Endometrial microvascular endothelial cells (primary cell): Measurements from ENCODE around the gene SLC29A3. TPM values are rescaled to one million over a fixed set of nuclear protein-coding genes. Genes with fewer than 3 reads are reported as not detected.

Experiments
- in situ Hi-C: cut with HindIII; loops from 2 replicates; pipeline ENCODE4 v1.10.0; 2017; ENCODE audit warnings: low sequenced_read_pairs, low pct_unique_long_range_greater_than_20kb; ENCODE audit errors: inconsistent ontology term
- total RNA-seq: library from RNA; depleted of rRNA; stranded (reverse); fragments of >200 nt; gene quantifications from one replicate; pipeline ENCODE4 v1.2.3, GENCODE V29; 2015; ENCODE audit errors: inconsistent ontology term

The SLC29A3 gene
- total RNA-seq, 1 donor from 2014 or later: 2.1 TPM

DNA sequence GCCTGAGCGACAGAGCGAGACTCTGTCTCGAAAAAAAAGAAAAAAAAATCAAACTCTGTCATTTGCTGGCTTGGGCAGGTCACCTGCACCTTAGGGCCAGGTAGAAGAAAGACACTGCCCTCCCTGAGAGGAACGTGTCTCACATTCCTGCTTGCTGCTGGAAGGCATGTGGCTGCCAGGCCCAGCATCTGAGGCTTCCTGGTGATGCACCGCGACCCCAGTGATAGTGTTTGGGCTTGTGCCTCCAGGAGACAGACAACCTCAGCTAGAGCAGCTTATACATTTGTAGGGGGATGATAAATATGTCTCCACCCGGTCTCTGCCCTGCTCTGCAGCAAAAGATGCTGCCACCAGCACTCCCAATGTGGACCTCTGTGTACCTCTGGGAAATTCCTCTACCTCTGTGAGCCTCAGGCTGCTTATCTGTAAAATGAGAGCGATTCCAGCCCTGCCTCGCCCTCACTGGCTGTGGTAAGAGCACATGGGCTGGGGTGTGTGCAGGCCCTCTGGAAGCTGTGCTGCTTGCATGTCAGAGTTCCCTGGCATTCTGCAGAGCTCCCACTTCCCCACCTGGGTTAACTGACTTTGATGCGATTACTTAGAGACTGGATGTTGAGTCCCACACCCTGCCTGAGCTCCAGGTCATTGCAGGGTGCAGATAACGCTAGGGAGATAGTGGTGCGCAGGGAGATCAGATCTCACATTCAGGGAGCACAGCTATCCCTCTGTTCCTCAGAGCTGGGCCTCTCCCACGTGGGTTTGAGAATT lies 19.9 kb downstream of the SLC29A3 start:
- in situ Hi-C loops: no loop called here

DNA sequence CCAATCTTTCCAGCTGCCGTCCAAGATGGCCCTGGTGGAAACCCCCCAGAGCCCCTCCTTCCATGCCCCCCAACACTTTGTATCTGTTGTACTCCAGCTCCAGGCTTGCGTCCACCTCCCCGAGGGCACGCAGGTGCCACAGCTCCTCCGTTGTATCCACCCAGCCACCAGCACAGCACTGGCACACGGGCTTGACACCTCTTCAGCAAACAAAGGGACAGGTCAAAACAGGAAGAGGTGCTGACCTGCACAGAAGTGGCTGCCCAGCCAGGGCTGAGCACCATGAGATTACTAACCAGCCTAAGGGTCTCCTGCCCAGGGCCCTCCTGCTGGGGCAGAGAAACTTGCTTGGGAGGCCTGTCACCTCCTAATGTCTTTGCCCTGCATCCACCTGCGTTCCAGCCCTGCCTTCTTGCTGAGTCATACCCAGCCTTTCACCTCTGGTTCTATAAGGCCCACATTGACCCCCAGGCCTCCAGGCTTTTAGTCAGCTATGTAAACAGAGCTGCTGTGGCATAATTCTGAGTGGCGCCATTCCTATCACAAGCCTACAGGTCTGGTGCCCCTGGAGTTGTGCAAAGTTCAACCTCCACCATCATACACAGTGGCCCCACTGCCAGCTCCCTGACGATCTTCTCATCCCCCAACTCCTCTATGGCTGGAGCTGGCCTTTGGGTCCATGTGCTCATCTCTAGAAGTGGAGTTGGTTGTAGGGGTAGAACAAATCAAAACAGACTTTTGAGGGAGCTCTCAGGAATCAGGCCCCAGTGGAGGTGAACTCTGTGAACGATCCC lies 20.9 kb downstream of the SLC29A3 start:
- in situ Hi-C loops: no loop called here

GRCh38 chr10:71342573-71343391 lies 23.7 kb downstream of the SLC29A3 start:
- in situ Hi-C loops: no loop called here

DNA sequence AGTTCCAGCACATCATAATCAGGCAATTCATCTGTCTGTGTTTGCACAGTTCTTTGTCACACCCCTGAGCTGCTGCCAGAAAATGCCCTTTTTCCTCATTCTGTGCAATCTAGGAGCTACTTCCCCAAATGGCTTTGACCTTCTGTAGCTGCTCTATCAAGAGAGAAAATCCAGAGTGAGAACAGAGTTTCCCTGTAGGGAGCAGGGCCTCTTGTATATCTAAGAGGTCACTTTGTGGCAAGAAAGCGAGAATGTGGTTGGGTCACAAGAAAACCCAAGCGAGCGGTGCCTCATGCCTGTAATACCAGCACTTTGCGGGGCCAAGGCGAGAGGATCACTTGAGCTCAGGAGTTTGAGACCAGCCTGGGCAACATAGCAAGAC lies 24.3 kb downstream of the SLC29A3 start:
- in situ Hi-C loops: no loop called here

DNA sequence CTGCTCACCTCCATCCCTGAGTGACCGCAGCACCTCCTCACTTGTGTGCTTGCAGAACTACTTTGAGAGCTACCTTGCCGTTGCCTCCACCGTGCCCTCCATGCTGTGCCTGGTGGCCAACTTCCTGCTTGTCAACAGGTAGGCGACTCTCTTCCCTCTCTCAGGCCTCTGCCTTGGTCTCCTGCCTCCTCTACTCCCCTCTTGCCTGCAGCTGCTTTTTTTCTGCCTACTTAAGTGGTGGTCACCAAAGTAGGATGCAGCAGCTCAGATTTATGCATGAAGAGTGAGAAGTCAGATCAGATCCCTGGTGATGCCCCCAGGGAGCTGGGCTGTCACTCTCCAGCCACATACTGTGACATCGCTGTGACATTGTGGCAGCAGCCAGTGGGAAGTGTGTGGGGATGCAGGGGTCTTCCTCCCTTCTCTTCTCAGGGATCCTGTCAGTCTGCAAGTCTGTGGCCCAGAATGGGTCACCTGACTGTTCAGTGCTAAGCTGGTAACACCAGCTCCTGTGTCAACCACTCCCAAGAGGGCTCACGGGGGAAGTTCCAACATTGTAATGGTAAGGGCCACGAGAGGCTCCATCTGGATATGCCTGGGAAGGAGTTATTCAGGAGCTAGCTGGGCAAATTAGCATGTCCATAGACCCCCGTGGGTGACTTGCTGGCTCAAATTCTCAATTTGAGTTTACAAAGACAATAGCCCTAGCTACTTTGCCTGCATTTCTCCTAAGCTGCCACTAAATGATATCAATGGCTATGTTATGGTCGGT lies 25.3 kb downstream of the SLC29A3 start:
- in situ Hi-C loops: no loop called here

DNA sequence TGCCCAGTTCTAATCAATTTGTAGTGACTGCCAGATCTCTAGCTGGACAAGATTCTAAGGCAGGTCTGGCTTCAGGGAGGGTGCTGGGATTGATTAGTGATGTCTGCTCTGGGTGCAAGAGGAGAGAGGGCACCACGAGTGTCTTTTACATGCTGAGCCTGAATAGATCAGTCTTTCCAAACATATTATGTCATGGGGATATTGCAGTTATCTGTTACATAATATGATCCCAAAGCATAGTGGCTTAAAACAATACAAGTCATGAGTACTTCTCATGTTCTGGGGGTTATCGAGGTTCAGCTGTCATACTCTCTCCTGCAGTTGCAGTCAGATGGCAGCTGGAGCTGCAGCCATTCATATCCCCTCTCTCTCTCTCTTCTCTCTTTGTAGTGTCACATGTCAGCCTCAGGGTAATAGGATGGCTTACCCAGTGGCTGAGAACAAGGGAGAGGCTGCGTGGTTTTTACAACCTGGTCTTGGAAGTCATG lies 26.0 kb downstream of the SLC29A3 start:
- in situ Hi-C loops: no loop called here

DNA sequence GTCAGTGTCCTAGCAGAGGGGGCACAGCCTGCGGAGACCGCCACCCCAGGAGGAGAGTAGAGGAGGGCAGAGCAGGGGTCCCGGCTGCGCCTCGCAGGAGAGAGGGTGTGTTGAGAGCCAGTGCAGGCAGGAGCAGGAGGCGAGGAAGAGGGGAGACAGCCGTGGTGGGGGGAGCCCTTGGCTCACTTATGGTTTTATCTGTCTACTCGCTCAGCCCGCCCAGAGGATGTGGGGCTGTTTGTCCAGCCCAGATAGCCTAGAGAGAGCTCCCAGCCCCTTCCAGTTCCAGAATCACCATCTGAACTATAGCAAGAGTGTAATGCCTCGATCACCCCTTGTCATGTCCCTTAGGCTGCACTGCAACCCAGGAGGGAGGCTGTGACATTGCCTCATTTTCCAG lies 26.6 kb downstream of the SLC29A3 start:
- in situ Hi-C loops: no loop called here

DNA sequence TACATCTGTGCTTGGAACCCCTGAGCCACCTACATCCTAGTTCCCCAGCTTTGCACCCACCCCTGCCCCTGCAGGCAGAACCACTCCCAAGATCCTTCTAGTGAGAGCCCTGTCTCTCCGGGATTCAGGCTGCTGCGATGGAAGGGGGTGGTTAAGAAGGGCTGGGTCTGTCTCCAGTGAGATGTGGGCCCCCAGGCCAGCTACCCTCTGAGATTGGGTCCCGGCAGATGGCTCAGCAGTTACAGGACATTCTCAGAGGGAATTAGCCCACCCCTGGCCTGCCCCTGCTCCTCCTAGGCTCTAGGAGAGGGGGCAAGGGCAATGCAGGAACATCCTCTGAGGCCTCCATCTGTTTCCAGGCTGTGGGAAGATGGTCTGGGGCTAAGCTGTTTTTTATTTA lies 27.7 kb downstream of the SLC29A3 start:
- in situ Hi-C loops: no loop called here

DNA sequence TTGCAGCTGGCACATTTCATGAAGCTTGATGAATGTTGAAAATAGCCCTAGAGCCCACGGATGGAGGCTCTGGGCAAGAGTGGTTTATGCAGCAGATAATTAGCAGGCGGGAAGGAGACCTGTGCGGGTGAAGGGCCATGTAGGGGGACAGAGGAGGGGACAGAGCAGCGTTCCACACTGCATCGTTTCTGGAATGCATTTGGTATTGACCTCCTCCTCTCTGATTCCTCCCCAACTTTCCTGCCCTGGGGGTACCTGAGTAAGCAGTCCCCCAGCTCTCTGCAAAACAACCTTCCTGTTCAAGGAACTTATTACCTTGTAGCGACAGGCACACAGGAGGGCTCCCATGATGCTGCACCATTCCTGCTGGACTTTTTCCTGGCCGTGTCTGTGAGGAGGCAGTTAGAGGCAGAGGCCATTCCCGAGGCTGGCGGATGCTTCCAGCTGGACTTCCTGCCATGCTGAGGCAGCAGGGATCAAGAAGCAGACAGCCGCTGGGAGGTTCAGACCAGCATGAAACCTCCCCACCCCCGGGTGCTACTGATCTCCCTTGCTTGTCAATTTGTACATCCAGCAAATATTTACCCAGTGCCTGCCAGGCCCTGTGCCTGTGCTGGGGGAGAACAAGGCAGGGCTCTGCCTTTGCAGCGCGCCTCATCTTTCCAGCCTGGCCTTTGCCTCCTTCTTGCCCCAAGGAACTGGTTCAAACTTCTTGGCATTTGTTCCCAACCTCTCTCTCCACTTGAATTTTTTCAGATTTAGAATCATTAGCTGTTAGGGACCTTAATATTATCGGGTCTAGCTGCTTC lies 28.7 kb downstream of the SLC29A3 start:
- in situ Hi-C loops: no loop called here

GRCh38 chr10:71348850-71349249 lies 29.8 kb downstream of the SLC29A3 start:
- in situ Hi-C loops: no loop called here

DNA sequence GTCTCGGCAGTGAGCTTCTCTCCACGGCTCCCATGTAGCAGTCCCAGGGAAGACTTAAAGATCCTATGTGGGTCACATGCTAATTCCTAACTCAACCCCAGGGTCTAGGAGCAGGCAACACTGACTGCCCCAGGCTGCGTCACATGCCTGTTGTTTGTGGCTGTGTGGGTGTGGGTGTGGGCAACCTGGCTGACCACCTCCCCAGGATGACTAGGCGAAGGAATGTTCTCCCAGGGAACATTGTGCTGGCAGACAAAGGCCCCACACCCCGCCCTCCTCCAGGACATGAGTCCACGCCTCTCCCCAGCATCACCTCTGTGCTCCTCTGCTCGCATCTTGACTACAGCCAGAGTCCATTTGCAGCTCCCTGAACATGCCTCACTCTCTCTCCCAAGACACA lies 30.3 kb downstream of the SLC29A3 start:
- in situ Hi-C loops: no loop called here

DNA sequence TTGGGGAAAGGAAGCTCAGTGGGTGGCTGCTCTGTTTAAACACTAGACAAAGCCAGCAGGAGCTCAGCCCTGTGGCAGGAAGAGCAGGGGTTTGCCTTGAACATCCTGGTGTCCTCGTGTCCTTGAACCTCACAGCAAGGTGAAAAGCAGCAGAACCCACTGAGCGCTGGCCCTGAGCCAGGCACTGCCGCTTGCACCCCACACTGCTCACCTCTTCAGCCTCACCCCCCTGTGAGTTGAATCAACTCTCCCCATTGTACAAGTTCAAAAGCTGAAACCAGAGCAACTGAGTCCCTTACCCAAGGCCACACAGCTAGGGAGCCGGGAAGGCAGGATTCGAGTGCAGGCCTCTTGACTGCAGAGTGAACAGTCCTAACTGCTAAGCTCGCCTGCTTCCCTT lies 32.0 kb downstream of the SLC29A3 start:
- in situ Hi-C loops: no loop called here

DNA sequence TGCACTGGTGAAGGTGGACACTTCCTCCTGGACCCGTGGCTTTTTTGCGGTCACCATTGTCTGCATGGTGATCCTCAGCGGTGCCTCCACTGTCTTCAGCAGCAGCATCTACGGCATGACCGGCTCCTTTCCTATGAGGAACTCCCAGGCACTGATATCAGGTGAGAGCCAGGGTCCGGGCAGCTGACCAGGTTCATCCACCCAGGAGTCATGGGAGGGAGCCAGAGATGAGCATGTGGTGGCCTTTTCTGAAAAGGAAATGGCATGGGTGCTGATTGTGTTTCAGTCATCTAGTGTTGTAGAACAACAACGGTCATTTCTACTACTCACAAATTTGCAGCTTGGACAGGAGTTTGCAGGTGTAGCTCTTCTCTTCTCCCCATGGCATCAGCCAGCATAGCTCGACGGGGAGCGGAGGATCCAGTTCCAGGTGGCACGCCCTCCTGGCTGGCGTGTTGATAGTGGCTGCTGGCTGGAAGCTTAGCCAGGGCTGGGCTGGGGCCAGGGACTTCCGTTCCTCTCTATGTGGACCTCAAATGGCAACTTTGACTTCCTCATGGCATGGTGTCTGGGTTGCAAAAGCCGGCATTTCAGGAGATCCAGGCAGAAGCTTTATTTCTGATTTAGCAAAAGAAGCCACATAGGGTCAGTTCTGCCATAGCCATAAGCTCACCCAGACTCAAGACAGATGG lies 32.7 kb downstream of the SLC29A3 start:
- in situ Hi-C loops: no loop called here

DNA sequence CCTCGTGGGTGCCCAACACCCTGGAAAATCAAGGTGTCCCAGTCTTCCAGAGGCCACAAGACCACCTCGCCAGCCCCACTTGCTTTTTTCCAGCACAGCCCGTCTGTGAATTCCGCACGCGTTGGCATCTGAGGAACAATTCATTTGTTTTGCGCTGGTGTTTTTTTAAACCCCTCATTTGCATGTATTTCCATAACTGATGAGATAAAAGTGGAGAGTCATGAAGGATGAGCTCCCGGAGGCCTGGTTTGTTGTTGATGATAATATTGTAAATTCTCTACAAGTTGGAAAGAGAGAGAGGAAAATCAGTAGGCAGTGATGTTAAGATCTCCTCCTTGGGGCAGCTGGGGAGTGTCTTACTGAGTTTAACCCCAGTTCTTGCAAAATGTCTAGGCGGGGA lies 34.6 kb downstream of the SLC29A3 start:
- in situ Hi-C loops: no loop called here

DNA sequence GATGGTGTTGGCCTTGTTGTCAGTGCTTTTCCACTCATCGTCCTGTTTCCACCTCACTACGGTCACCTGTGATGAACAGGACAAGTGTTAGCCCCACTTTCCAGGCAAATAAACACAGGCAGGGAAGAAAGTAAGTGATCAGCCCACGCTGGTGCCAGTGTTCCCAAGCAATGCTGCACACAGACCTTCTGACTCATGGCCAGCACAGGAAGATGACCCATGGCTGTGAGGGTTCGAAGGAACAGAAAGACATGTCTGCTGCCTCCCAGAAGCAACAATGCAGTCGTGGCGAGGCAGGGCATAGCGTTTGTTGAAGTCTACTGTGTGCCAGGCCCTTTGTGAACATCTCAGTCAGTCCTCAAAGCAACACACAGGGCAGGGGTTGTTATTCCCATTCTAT lies 35.7 kb downstream of the SLC29A3 start:
- in situ Hi-C loops: no loop called here

GRCh38 chr10:71355886-71356285 lies 36.8 kb downstream of the SLC29A3 start:
- in situ Hi-C loops: no loop called here

GRCh38 chr10:71357792-71358265 lies 38.8 kb downstream of the SLC29A3 start:
- in situ Hi-C loops: no loop called here
